SU-DHL-6 (cell line): Measurements from ENCODE around the gene L2HGDH.

Experiments
- H2AFZ ChIP-seq: fragments of 200-600 bp; sonication (generic); 2 replicates; pipeline ENCODE4 v1.6.1; 2014; ENCODE audit warnings: low read depth, mild to moderate bottlenecking, moderate library complexity, mixed read lengths, antibody characterized with exemption, low read length; ENCODE audit not compliant: severe bottlenecking
- H3F3A ChIP-seq: fragments of 200-600 bp; shearing (Covaris generic); 2 replicates; pipeline ENCODE4 v1.6.0; 2016; ENCODE audit warnings: antibody characterized with exemption, mild to moderate bottlenecking; ENCODE audit not compliant: insufficient read depth
- H3K27ac ChIP-seq: fragments of 200-600 bp; sonication (generic); 2 replicates; pipeline ENCODE4 v1.5.1; 2016; ENCODE audit warnings: low read depth, mild to moderate bottlenecking, low read length, moderate library complexity, mixed read lengths
- H3K27me3 ChIP-seq: fragments of 200-600 bp; sonication (generic), shearing (Covaris generic); 2 replicates; pipeline ENCODE4 v1.6.0; 2014; ENCODE audit warnings: mild to moderate bottlenecking, low read length
- H3K36me3 ChIP-seq: fragments of 200-600 bp; sonication (generic); 2 replicates; pipeline ENCODE4 v1.6.1; 2014; ENCODE audit warnings: mild to moderate bottlenecking, low read length, mixed read lengths
- H3K4me2 ChIP-seq: fragments of 300-600, 200-600 bp; shearing (Covaris generic), sonication (generic); 2 replicates; pipeline ENCODE4 v1.6.0; 2014; ENCODE audit warnings: low read length, low read depth, mild to moderate bottlenecking; ENCODE audit not compliant: poor library complexity, severe bottlenecking
- H3K4me3 ChIP-seq: fragments of 200-600 bp; sonication (generic); 2 replicates; pipeline ENCODE4 v1.5.1; 2014; ENCODE audit warnings: antibody characterized with exemption, low read length, mild to moderate bottlenecking, mixed read lengths; ENCODE audit not compliant: insufficient read depth, poor library complexity, severe bottlenecking
- H3K79me2 ChIP-seq: fragments of 200-600 bp; sonication (generic); 2 replicates; pipeline ENCODE4 v1.6.1; 2014; ENCODE audit warnings: mild to moderate bottlenecking, low read length, moderate library complexity; ENCODE audit not compliant: insufficient read depth
- H3K9ac ChIP-seq: fragments of 200-600 bp; sonication (generic); 2 replicates; pipeline ENCODE4 v1.7.0; 2014; ENCODE audit warnings: mild to moderate bottlenecking, low read length
- H3K9me2 ChIP-seq: fragments of 200-600 bp; sonication (generic); replicated peaks from 2 replicates; pipeline ENCODE4 v1.6.1; 2014; ENCODE audit warnings: low read length; ENCODE audit not compliant: insufficient read depth
- H3K9me3 ChIP-seq: fragments of 200-600 bp; sonication (generic); 2 replicates; pipeline ENCODE4 v1.6.1; 2014; ENCODE audit warnings: low read length, mixed read lengths; ENCODE audit not compliant: insufficient read depth
- H4K20me1 ChIP-seq: fragments of 200-600 bp; sonication (generic); 2 replicates; pipeline ENCODE4 v1.6.1; 2014; ENCODE audit warnings: low read depth, mild to moderate bottlenecking, antibody characterized with exemption, low read length, moderate library complexity, mixed read lengths
- CTCF ChIP-seq: fragments of 200-600 bp; sonication (generic); IDR thresholded peaks from one replicate; pipeline ENCODE4 v1.5.1; 2017; ENCODE audit warnings: antibody characterized with exemption, mild to moderate bottlenecking, low read length, moderate library complexity; ENCODE audit not compliant: insufficient read depth, poor library complexity, severe bottlenecking
- EZH2phosphoT487 ChIP-seq: fragments of 200-600 bp; sonication (generic), shearing (Covaris generic); conservative IDR thresholded peaks from 2 replicates; pipeline ENCODE4 v1.6.1; 2018; ENCODE audit warnings: mild to moderate bottlenecking, antibody characterized with exemption, low read length, moderate library complexity, mixed read lengths

The L2HGDH gene

GRCh38 chr14:50265029-50265428 is 47.0 kb downstream of the L2HGDH start:
- Histone ChIP-seq H3K79me2 (no peaks in the 10 kb centered on the region), H3K4me2 (no peak overlapping the region), H3K27ac (no peak overlapping the region), H4K20me1 (no peaks in the 10 kb centered on the region), H3K9me3 (no peaks in the 10 kb centered on the region), H3K4me3 (no peak overlapping the region), H3K27me3 (no peaks in the 10 kb centered on the region), H3K36me3 (no peaks in the 10 kb centered on the region), H3K9me2 (no peaks in the 10 kb centered on the region), H3F3A (no peaks in the 10 kb centered on the region), H2AFZ (no peak overlapping the region), H3K9ac (no peak overlapping the region)
- TF ChIP-seq EZH2phosphoT487 (no peak), CTCF (no peak)

GRCh38 chr14:50263321-50263720 is 48.7 kb downstream of the L2HGDH start:
- H4K20me1 ChIP-seq = no peaks in the 10 kb centered on the region
- TF ChIP-seq CTCF (no peak), EZH2phosphoT487 (no peak)
- no peaks in the 10 kb centered on the region for H3K9me2 ChIP-seq
- H3K79me2 ChIP-seq = no peaks in the 10 kb centered on the region
- no peak overlapping the region for H3K4me2 ChIP-seq
- no peaks in the 10 kb centered on the region for H3F3A ChIP-seq
- no peak overlapping the region for H2AFZ ChIP-seq
- H3K36me3 ChIP-seq = no peaks in the 10 kb centered on the region
- no peak overlapping the region for H3K9ac ChIP-seq
- H3K9me3 ChIP-seq = no peaks in the 10 kb centered on the region
- H3K4me3 ChIP-seq = no peak overlapping the region
- H3K27me3 ChIP-seq = no peaks in the 10 kb centered on the region
- H3K27ac ChIP-seq = no peak overlapping the region

GRCh38 chr14:50262865-50263264 is 49.2 kb downstream of the L2HGDH start:
- no peaks in the 10 kb centered on the region for H3K79me2 ChIP-seq
- H3K27me3 ChIP-seq = no peaks in the 10 kb centered on the region
- H3K27ac ChIP-seq = no peak overlapping the region
- no peaks in the 10 kb centered on the region for H3K9me3 ChIP-seq
- H3F3A ChIP-seq = no peaks in the 10 kb centered on the region
- TF ChIP-seq CTCF = no peak
- no peak for TF ChIP-seq EZH2phosphoT487
- H3K9me2 ChIP-seq = no peaks in the 10 kb centered on the region
- H2AFZ ChIP-seq = no peak overlapping the region
- no peaks in the 10 kb centered on the region for H3K36me3 ChIP-seq
- H3K4me3 ChIP-seq = no peak overlapping the region
- no peak overlapping the region for H3K9ac ChIP-seq
- no peak overlapping the region for H3K4me2 ChIP-seq
- H4K20me1 ChIP-seq = no peaks in the 10 kb centered on the region

- Histone ChIP-seq H3K9ac (no peak overlapping the region), H3K36me3 (no peaks in the 10 kb centered on the region), H2AFZ (no peak overlapping the region), H3K27ac (no peak overlapping the region), H3F3A (no peaks in the 10 kb centered on the region), H3K9me2 (no peaks in the 10 kb centered on the region), H3K4me2 (no peak overlapping the region), H3K9me3 (no peaks in the 10 kb centered on the region), H3K79me2 (no peaks in the 10 kb centered on the region), H3K27me3 (no peaks in the 10 kb centered on the region), H4K20me1 (no peaks in the 10 kb centered on the region), H3K4me3 (no peak overlapping the region)
- TF ChIP-seq EZH2phosphoT487 (no peak), CTCF (peak; percentile 48)
These were observed 51.5 kb downstream of the L2HGDH start for GRCh38 chr14:50260511-50260910.
